ENCODE measurements around the gene ART3.

DNA sequence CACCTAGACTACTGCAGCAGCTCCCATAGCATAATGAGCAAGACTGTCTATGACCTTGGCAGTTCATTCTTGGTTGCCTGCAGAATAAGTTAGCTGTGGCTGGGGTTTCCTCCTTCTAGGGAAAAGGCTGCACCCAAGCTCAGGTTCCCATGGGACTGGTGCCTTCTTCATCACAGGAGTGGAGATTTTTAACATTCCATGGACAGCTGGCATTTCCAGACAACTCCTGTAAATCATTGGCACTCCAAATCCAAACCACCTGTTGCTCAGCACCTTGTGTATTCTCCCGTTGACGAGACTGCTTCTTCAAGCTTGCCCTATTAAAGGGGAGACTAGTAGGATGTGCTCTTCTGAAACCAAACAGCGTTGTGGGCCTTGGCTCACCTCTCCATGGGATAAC lies 81.5 kb downstream of the ART3 start:
- TF ChIP-seq CTCF (optimal IDR thresholded peaks at IDR 0.05 in 1 of 3, IDR thresholded peaks at IDR 0.05 in 1 of 3, conservative IDR thresholded peaks at IDR 0.05 in 1 of 3; ENCODE audit: extremely low read depth in 1 of 3, insufficient read depth in 2 of 3, low read length in 3 of 3): no peak
- TF ChIP-seq EZH2 (IDR thresholded peaks at IDR 0.05; ENCODE audit: low read length): no peak
